WTC11 (cell line): ENCODE results near the gene PDCD6IP. TPM values are rescaled to one million over a fixed set of nuclear protein-coding genes. Genes with fewer than 3 reads are reported as not detected.

Source experiments
- ATAC-seq: fragments of 200-7000 bp; cut with Tn5 transposase; 2 replicates; pipeline ENCODE4 v1.10.0; 2021; ENCODE audit warnings: mild to moderate bottlenecking, moderate library complexity
- CTCF ChIA-PET: fragments of 300-600 bp; sonication (Branson Sonifier 250); formaldehyde crosslinking; loops from one replicate; lab custom pipeline; 2021; ENCODE audit warnings: antibody characterized with exemption; lab: Charles Lee
- POLR2A ChIA-PET: fragments of 350-600 bp; sonication (Branson Sonifier 250); formaldehyde crosslinking; loops from one replicate; lab custom pipeline; 2021; ENCODE audit warnings: antibody characterized with exemption; lab: Charles Lee
- DNase-seq: peaks from one replicate; pipeline ENCODE4 v3.0.0; 2021; ENCODE audit warnings: low spot score
- H3K27ac Mint-ChIP-seq: 2 replicates; pipeline ENCODE4 v1.8.0; 2021; ENCODE audit warnings: mixed read lengths
- H3K27me3 Mint-ChIP-seq: 2 replicates; pipeline ENCODE4 v1.8.0; 2021; ENCODE audit warnings: low read depth, mild to moderate bottlenecking, moderate library complexity, mixed read lengths
- H3K36me3 Mint-ChIP-seq: 2 replicates; pipeline ENCODE4 v1.8.0; 2021; ENCODE audit warnings: mixed read lengths
- H3K4me1 Mint-ChIP-seq: 2 replicates; pipeline ENCODE4 v1.8.0; 2022; ENCODE audit warnings: mixed read lengths
- H3K4me3 Mint-ChIP-seq: 2 replicates; pipeline ENCODE4 v1.8.0; 2021; ENCODE audit warnings: mild to moderate bottlenecking, moderate library complexity, mixed read lengths
- H3K9me3 Mint-ChIP-seq: 2 replicates; pipeline ENCODE4 v1.8.0; 2021; ENCODE audit warnings: mixed read lengths
- CBFB ChIP-seq: sonication (generic); formaldehyde crosslinking; IDR thresholded peaks from 2 replicates; pipeline ENCODE4 v1.8.1; 2022; ENCODE audit warnings: mild to moderate bottlenecking, low read depth, missing genetic modification reagents
- ELF4 ChIP-seq: sonication (generic); formaldehyde crosslinking; IDR thresholded peaks from 2 replicates; pipeline ENCODE4 v1.8.1; 2022; ENCODE audit warnings: low read depth, mild to moderate bottlenecking, moderate library complexity, missing genetic modification reagents
- FOXJ3 ChIP-seq: sonication (generic); formaldehyde crosslinking; IDR thresholded peaks from 2 replicates; pipeline ENCODE4 v1.9.0; 2021; ENCODE audit warnings: missing genetic modification reagents, mild to moderate bottlenecking, borderline replicate concordance
- FOXK1 ChIP-seq: sonication (generic); formaldehyde crosslinking; IDR thresholded peaks from 2 replicates; pipeline ENCODE4 v1.8.0; 2022; ENCODE audit warnings: mild to moderate bottlenecking, moderate library complexity, missing genetic modification reagents
- GTF2I ChIP-seq: fragments of 250-450 bp; sonication (Bioruptor Pico); conservative IDR thresholded peaks from 2 replicates; pipeline ENCODE4 v1.4.0; 2021; ENCODE audit warnings: mild to moderate bottlenecking
- HMGA2 ChIP-seq: fragments of 250-450 bp; sonication (Bioruptor Pico); IDR thresholded peaks from 2 replicates; pipeline ENCODE4 v1.4.0; 2021; ENCODE audit warnings: mild to moderate bottlenecking, moderate library complexity
- JAZF1 ChIP-seq: fragments of 250-450 bp; sonication (Bioruptor Pico); IDR thresholded peaks from 2 replicates; pipeline ENCODE4 v1.9.0; 2021; ENCODE audit warnings: moderate library complexity, mild to moderate bottlenecking, inconsistent platforms
- MXD4 ChIP-seq: fragments of 250-450 bp; sonication (Bioruptor Pico); IDR thresholded peaks from 2 replicates; pipeline ENCODE4 v1.8.0; 2021; ENCODE audit warnings: mild to moderate bottlenecking, moderate library complexity, borderline replicate concordance
- NR3C1 ChIP-seq: sonication (generic); formaldehyde crosslinking; conservative IDR thresholded peaks from 2 replicates; pipeline ENCODE4 v1.8.1; 2023; ENCODE audit warnings: low read depth, mild to moderate bottlenecking, missing genetic modification reagents
- RORB ChIP-seq: fragments of 250-450 bp; sonication (Bioruptor Pico); IDR thresholded peaks from 2 replicates; pipeline ENCODE4 v1.9.0; 2021; ENCODE audit warnings: mild to moderate bottlenecking
- SP1 ChIP-seq: sonication (generic); formaldehyde crosslinking; conservative IDR thresholded peaks from 2 replicates; pipeline ENCODE4 v1.8.1; 2022; ENCODE audit warnings: missing genetic modification reagents
- TCF7 ChIP-seq: sonication (generic); formaldehyde crosslinking; IDR thresholded peaks from 2 replicates; pipeline ENCODE4 v1.8.0; 2022; ENCODE audit warnings: mild to moderate bottlenecking, low read depth, missing genetic modification reagents, moderate library complexity
- TP53 ChIP-seq: sonication (generic); formaldehyde crosslinking; IDR thresholded peaks from 2 replicates; pipeline ENCODE4 v1.8.1; 2023; ENCODE audit warnings: mild to moderate bottlenecking, missing genetic modification reagents
- ZNF121 ChIP-seq: sonication (generic); formaldehyde crosslinking; IDR thresholded peaks from 2 replicates; pipeline ENCODE4 v1.8.0; 2023; ENCODE audit warnings: missing genetic modification reagents
- ZNF138 ChIP-seq: sonication (generic); formaldehyde crosslinking; conservative IDR thresholded peaks from 2 replicates; pipeline ENCODE4 v1.8.1; 2022; ENCODE audit warnings: mild to moderate bottlenecking, moderate library complexity, missing genetic modification reagents
- ZNF232 ChIP-seq: sonication (generic); formaldehyde crosslinking; IDR thresholded peaks from 2 replicates; pipeline ENCODE4 v1.8.0; 2022; ENCODE audit warnings: mild to moderate bottlenecking, missing genetic modification reagents
- total RNA-seq: library from RNA; stranded (reverse); gene quantifications from 3 replicates; pipeline ENCODE4 v1.2.3, GENCODE V29; 2021
- TF ChIP-seq, protein P1 (sequence below): sonication (generic); formaldehyde crosslinking; IDR thresholded peaks from 2 replicates; pipeline ENCODE4 v1.8.1; 2022; ENCODE audit warnings: missing genetic modification reagents, borderline replicate concordance
- TF ChIP-seq, protein P2 (sequence below): sonication (generic); formaldehyde crosslinking; IDR thresholded peaks from 2 replicates; pipeline ENCODE4 v1.8.0; 2022; ENCODE audit warnings: mild to moderate bottlenecking, missing genetic modification reagents
- TF ChIP-seq, protein P3 (sequence below): sonication (generic); formaldehyde crosslinking; IDR thresholded peaks from 2 replicates; pipeline ENCODE4 v1.8.0; 2023; ENCODE audit warnings: missing genetic modification reagents
- TF ChIP-seq, protein P4 (sequence below): sonication (generic); formaldehyde crosslinking; IDR thresholded peaks from 2 replicates; pipeline ENCODE4 v1.8.0; 2023; ENCODE audit warnings: missing genetic modification reagents, mild to moderate bottlenecking, borderline replicate concordance
- TF ChIP-seq, protein P5 (sequence below): sonication (generic); formaldehyde crosslinking; conservative IDR thresholded peaks from 2 replicates; pipeline ENCODE4 v1.8.1; 2022; ENCODE audit warnings: mild to moderate bottlenecking, missing genetic modification reagents
- TF ChIP-seq, protein P6 (sequence below): sonication (generic); formaldehyde crosslinking; IDR thresholded peaks from 2 replicates; pipeline ENCODE4 v1.8.1; 2023; ENCODE audit warnings: mild to moderate bottlenecking, missing genetic modification reagents, moderate library complexity

Gene PDCD6IP
- total RNA-seq, 1 experiment from 2014 or later, result 173 TPM

DNA sequence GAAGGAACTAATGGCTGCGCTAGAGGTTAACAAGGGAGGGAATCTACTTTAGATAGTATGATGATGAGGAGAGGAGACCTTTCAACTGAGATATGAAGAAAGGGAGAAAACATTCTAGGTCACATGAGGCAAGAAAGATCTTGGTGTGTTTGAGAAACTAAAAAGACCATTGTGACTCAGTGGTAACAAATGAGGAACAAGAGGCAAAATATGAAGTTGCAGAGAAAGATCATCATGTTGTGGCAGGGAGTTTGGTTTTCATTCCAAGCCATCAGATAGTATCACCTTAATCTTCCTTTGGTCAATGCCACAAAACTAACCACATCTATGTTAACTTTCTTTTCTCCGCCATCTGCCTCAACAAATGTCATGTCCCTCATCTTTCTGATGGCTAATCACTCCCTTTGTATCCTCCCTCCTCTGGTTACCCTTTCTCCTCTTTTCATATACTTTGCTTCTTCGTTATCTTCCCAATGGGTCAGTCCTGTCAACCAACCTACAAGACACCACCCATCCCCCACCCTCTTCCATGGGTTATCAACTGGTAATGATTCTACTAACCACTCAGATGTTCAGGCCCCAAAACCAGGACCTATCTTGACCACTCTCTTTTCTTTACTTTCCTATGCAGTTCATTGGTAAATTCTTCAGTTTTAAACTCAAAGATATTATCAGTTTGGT is 2.4 kb upstream of the PDCD6IP start (continued):
- TF ChIP-seq, protein P1, sequence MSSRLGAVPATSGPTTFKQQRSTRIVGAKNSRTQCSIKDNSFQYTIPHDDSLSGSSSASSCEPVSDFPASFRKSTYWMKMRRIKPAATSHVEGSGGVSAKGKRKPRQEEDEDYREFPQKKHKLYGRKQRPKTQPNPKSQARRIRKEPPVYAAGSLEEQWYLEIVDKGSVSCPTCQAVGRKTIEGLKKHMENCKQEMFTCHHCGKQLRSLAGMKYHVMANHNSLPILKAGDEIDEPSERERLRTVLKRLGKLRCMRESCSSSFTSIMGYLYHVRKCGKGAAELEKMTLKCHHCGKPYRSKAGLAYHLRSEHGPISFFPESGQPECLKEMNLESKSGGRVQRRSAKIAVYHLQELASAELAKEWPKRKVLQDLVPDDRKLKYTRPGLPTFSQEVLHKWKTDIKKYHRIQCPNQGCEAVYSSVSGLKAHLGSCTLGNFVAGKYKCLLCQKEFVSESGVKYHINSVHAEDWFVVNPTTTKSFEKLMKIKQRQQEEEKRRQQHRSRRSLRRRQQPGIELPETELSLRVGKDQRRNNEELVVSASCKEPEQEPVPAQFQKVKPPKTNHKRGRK (CRISPR knock-in tag), result no peak
- TF ChIP-seq, protein P2, sequence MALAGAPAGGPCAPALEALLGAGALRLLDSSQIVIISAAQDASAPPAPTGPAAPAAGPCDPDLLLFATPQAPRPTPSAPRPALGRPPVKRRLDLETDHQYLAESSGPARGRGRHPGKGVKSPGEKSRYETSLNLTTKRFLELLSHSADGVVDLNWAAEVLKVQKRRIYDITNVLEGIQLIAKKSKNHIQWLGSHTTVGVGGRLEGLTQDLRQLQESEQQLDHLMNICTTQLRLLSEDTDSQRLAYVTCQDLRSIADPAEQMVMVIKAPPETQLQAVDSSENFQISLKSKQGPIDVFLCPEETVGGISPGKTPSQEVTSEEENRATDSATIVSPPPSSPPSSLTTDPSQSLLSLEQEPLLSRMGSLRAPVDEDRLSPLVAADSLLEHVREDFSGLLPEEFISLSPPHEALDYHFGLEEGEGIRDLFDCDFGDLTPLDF (CRISPR knock-in tag), result no peak
- TF ChIP-seq, protein P3, sequence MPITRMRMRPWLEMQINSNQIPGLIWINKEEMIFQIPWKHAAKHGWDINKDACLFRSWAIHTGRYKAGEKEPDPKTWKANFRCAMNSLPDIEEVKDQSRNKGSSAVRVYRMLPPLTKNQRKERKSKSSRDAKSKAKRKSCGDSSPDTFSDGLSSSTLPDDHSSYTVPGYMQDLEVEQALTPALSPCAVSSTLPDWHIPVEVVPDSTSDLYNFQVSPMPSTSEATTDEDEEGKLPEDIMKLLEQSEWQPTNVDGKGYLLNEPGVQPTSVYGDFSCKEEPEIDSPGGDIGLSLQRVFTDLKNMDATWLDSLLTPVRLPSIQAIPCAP, result no peak

DNA sequence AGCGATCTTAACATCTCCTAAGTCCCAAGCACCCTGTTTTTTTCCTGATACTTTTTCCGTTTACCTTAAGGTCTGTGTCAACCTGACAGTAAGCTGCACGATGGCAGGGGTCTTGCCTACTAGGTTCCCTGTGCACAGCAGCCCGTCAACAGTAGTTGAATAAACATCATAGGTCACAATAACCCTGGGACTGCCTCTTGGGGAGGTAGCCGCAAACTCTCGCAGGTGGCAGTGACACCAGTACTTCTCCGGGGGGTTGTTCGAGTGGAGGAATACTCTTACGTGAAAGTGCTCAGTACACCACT is 365 bp upstream of the PDCD6IP start:
- Mint-ChIP-seq H3K27ac (peak overlapping the region; percentile 94), H3K36me3 (peaks cover 10% of the 10 kb centered on the region), H3K4me3 (peak overlapping the region; percentile 98), H3K27me3 (no peaks in the 10 kb centered on the region), H3K9me3 (peaks cover 4% of the 10 kb centered on the region)
- peak; percentile 11 for ATAC-seq
- ChIA-PET CTCF (interaction anchor here (0.7 to 3.5 kb wide), 5 partner anchors 9 to 85 kb away, joined by 3 to 33 read pairs (median 4); no protein-coding TSS in a partner anchor), POLR2A (interaction anchor here (0.5 to 1.7 kb wide), 6 partner anchors 11 to 860 kb away, joined by 3 to 8 read pairs (median 4); partner anchors contain the start of gene UBP1)
- no peak for DNase-seq
- TF ChIP-seq FOXJ3 (CRISPR knock-in tag) (no peak), TP53 (CRISPR knock-in tag) (no peak), NR3C1 (CRISPR knock-in tag) (no peak), GTF2I (CRISPR knock-in tag) (no peak), FOXK1 (CRISPR knock-in tag) (no peak), HMGA2 (no peak)
- TF ChIP-seq, protein P3, result no peak
- TF ChIP-seq, all 79 proteins: peak for 0
- peaks cover 37% of the 10 kb centered on the region for H3K4me1 Mint-ChIP-seq

DNA sequence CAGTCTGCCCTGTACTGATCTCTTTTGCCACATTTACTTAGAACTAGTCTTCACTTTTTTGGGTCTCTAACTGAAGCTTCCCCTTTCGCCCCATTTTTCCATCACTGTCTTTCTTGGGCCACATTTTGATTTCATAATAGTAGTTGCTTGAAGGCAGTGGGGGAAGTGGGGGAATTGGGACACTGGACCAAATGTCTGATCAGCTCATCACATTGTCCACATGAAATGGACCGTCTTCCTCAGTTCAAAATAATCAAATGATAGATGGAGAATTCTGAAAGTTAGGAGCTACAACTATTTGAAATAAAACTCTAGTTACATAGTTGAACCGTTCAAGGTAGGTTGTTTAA is 747 bp downstream of the PDCD6IP start:
- H3K27ac Mint-ChIP-seq, result peak overlapping the region; percentile 94
- ChIA-PET CTCF (interaction anchor here (0.6 to 3.5 kb wide), 5 partner anchors 12 to 655 kb away, joined by 3 to 33 read pairs (median 6); no protein-coding TSS in a partner anchor), POLR2A (interaction anchor here (0.5 to 1.7 kb wide), 4 partner anchors 12 to 359 kb away, joined by 3 to 8 read pairs (median 4); partner anchors contain the start of gene UBP1)
- no peak for ATAC-seq
- H3K4me3 Mint-ChIP-seq, result peak overlapping the region; percentile 98
- peaks cover 21% of the 10 kb centered on the region for H3K36me3 Mint-ChIP-seq
- H3K9me3 Mint-ChIP-seq, result peaks cover 15% of the 10 kb centered on the region
- H3K27me3 Mint-ChIP-seq, result no peaks in the 10 kb centered on the region
- H3K4me1 Mint-ChIP-seq, result peaks cover 48% of the 10 kb centered on the region
- DNase-seq, result no peak
- TF ChIP-seq, protein P4, sequence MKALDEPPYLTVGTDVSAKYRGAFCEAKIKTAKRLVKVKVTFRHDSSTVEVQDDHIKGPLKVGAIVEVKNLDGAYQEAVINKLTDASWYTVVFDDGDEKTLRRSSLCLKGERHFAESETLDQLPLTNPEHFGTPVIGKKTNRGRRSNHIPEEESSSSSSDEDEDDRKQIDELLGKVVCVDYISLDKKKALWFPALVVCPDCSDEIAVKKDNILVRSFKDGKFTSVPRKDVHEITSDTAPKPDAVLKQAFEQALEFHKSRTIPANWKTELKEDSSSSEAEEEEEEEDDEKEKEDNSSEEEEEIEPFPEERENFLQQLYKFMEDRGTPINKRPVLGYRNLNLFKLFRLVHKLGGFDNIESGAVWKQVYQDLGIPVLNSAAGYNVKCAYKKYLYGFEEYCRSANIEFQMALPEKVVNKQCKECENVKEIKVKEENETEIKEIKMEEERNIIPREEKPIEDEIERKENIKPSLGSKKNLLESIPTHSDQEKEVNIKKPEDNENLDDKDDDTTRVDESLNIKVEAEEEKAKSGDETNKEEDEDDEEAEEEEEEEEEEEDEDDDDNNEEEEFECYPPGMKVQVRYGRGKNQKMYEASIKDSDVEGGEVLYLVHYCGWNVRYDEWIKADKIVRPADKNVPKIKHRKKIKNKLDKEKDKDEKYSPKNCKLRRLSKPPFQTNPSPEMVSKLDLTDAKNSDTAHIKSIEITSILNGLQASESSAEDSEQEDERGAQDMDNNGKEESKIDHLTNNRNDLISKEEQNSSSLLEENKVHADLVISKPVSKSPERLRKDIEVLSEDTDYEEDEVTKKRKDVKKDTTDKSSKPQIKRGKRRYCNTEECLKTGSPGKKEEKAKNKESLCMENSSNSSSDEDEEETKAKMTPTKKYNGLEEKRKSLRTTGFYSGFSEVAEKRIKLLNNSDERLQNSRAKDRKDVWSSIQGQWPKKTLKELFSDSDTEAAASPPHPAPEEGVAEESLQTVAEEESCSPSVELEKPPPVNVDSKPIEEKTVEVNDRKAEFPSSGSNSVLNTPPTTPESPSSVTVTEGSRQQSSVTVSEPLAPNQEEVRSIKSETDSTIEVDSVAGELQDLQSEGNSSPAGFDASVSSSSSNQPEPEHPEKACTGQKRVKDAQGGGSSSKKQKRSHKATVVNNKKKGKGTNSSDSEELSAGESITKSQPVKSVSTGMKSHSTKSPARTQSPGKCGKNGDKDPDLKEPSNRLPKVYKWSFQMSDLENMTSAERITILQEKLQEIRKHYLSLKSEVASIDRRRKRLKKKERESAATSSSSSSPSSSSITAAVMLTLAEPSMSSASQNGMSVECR (CRISPR knock-in tag), result no peak
- TF ChIP-seq SP1 (CRISPR knock-in tag) (no peak), CBFB (no peak), ZNF138 (CRISPR knock-in tag) (no peak), NR3C1 (CRISPR knock-in tag) (no peak), ELF4 (CRISPR knock-in tag) (no peak), JAZF1 (CRISPR knock-in tag) (no peak), TCF7 (no peak), ZNF121 (CRISPR knock-in tag) (no peak), MXD4 (CRISPR knock-in tag) (no peak), RORB (CRISPR knock-in tag) (no peak), ZNF232 (no peak)
- TF ChIP-seq, protein P5, sequence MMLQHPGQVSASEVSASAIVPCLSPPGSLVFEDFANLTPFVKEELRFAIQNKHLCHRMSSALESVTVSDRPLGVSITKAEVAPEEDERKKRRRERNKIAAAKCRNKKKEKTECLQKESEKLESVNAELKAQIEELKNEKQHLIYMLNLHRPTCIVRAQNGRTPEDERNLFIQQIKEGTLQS (CRISPR knock-in tag), result no peak
- TF ChIP-seq, protein P6, sequence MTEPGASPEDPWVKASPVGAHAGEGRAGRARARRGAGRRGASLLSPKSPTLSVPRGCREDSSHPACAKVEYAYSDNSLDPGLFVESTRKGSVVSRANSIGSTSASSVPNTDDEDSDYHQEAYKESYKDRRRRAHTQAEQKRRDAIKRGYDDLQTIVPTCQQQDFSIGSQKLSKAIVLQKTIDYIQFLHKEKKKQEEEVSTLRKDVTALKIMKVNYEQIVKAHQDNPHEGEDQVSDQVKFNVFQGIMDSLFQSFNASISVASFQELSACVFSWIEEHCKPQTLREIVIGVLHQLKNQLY, result no peak
- TF ChIP-seq, protein P2 (CRISPR knock-in tag), result no peak
